Esophagus muscularis mucosa (tissue), 3 donors: ENCODE results near the gene TAS2R19.

Source experiments
- POLR2AphosphoS5 ChIP-seq, 2 donors: sonication (generic); formaldehyde crosslinking; IDR thresholded peaks; one replicate each; pipeline ENCODE4 v1.6.1; 2017; ENCODE audit warnings: antibody characterized with exemption in 2 of 2
- TF ChIP-seq, protein P1 (sequence below), 3 experiments: fragments of 200-600 bp in 2 of 3; fragments of 450-650 bp in 1 of 3; sonication (generic) in 2 of 3; IDR thresholded peaks; one replicate each; pipeline ENCODE4 v1.5.1; 2017 to 2019; ENCODE audit warnings: antibody characterized with exemption in 3 of 3, mild to moderate bottlenecking in 2 of 3, moderate library complexity in 1 of 3

- TF ChIP-seq, protein P1, sequence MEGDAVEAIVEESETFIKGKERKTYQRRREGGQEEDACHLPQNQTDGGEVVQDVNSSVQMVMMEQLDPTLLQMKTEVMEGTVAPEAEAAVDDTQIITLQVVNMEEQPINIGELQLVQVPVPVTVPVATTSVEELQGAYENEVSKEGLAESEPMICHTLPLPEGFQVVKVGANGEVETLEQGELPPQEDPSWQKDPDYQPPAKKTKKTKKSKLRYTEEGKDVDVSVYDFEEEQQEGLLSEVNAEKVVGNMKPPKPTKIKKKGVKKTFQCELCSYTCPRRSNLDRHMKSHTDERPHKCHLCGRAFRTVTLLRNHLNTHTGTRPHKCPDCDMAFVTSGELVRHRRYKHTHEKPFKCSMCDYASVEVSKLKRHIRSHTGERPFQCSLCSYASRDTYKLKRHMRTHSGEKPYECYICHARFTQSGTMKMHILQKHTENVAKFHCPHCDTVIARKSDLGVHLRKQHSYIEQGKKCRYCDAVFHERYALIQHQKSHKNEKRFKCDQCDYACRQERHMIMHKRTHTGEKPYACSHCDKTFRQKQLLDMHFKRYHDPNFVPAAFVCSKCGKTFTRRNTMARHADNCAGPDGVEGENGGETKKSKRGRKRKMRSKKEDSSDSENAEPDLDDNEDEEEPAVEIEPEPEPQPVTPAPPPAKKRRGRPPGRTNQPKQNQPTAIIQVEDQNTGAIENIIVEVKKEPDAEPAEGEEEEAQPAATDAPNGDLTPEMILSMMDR (IDR thresholded peaks at IDR 0.05): no peak
- TF ChIP-seq POLR2AphosphoS5 (IDR thresholded peaks at IDR 0.05): no peak
These were observed 5.5 kb downstream of the TAS2R19 start for GRCh38 chr12:11016937-11017336.
